ENCODE measurements around the gene PRKN. TPM values are rescaled to one million over a fixed set of nuclear protein-coding genes. Genes with fewer than 3 reads are reported as not detected.

Gene PRKN
- total and polyA plus RNA-seq, 9 of the 15 experiments (the other 6 are each of a cell fraction or from before 2014, with no cell fraction given) = 0.03 to 0.96 (median 0.15) TPM; not detected in 2

DNA sequence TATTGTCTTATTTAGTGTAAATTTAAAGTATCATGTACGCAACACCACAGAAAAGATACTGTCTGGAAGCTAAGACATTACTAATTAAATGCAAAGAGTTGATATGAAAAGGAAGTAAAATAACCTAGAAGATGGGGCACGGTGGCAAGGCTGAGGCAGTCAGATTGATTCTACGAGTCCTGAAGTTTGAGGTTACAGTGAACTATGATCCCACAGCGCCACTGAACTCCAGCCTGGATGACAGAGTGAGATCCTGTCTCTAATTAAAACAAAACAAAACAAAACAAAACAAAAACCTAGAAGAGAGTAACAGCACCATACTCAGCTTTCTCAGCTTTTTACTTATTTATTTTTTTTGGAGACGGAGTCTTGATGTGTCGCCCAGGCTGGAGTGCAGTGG, 199.0 kb downstream of the PRKN start:
- DNase-seq (ENCODE audit: extremely low read depth in 1 of 4, low spot score in 3 of 4) (no peak), FAIRE-seq (no peak), ATAC-seq (no peak)
- no peaks in the 10 kb centered on the region for H3K9me1 ChIP-seq (ENCODE audit: control insufficient read depth, insufficient read depth, low read length)
- H3K4me2 ChIP-seq (ENCODE audit: insufficient read depth, low read length) = no peak overlapping the region
- H3K27me3 ChIP-seq (ENCODE audit: control insufficient read depth in 2 of 2, insufficient read depth in 2 of 2, low read length in 2 of 2) = no peaks in the 10 kb centered on the region
- no peak overlapping the region for H3K27ac ChIP-seq (ENCODE audit: extremely low read depth, low read depth, low read length)
- H3K9me3 ChIP-seq (replicated peaks; ENCODE audit: control insufficient read depth, insufficient read depth, low read depth, low read length) = no peaks in the 10 kb centered on the region
- intact Hi-C loops (cut with micrococcal nuclease) = no loop called here
- H3K36me3 ChIP-seq (ENCODE audit: control insufficient read depth, insufficient read depth, low read length) = no peaks in the 10 kb centered on the region
- no peaks in the 10 kb centered on the region for H4K20me1 ChIP-seq (replicated peaks; ENCODE audit: control insufficient read depth, insufficient read depth, low read length)
- H3K4me3 ChIP-seq = no peak overlapping the region
- WGBS (ENCODE audit: insufficient coverage, low coverage, missing lambda C conversion rate) = 2% methylated on average over 6 of the region's 6 CpGs
- no peaks in the 10 kb centered on the region for H3K79me2 ChIP-seq (ENCODE audit: control insufficient read depth, insufficient read depth, low read length)
- in situ Hi-C loops (cut with MboI) = no loop called here
- H3K4me1 ChIP-seq (replicated peaks in 1 of 2; ENCODE audit: control insufficient read depth in 2 of 2, insufficient read depth in 2 of 2, low read length in 2 of 2) = no peaks in the 10 kb centered on the region
- H3K9ac ChIP-seq (ENCODE audit: insufficient read depth in 1 of 2, low read depth in 2 of 2, low read length in 2 of 2) = no peak overlapping the region
- H2AFZ ChIP-seq (ENCODE audit: low read depth, low read length) = no peak overlapping the region
- ChIA-PET POLR2A (no interaction called here), CTCF (ENCODE audit: low intra/inter-chr PET ratio) (no interaction called here)
- no peak for TF ChIP-seq ZNF561 (CRISPR knock-in tag; conservative IDR thresholded peaks at IDR 0.05)
- no peak for TF ChIP-seq NFE2 (IDR thresholded peaks at IDR 0.05; ENCODE audit: low read depth)
- TF ChIP-seq SMAD3 (CRISPR knock-in tag; conservative IDR thresholded peaks at IDR 0.05) = no peak
- TF ChIP-seq EZH2 (IDR thresholded peaks at IDR 0.05; ENCODE audit: borderline replicate concordance, low read depth, low read length) = no peak
- TF ChIP-seq, protein P1, sequence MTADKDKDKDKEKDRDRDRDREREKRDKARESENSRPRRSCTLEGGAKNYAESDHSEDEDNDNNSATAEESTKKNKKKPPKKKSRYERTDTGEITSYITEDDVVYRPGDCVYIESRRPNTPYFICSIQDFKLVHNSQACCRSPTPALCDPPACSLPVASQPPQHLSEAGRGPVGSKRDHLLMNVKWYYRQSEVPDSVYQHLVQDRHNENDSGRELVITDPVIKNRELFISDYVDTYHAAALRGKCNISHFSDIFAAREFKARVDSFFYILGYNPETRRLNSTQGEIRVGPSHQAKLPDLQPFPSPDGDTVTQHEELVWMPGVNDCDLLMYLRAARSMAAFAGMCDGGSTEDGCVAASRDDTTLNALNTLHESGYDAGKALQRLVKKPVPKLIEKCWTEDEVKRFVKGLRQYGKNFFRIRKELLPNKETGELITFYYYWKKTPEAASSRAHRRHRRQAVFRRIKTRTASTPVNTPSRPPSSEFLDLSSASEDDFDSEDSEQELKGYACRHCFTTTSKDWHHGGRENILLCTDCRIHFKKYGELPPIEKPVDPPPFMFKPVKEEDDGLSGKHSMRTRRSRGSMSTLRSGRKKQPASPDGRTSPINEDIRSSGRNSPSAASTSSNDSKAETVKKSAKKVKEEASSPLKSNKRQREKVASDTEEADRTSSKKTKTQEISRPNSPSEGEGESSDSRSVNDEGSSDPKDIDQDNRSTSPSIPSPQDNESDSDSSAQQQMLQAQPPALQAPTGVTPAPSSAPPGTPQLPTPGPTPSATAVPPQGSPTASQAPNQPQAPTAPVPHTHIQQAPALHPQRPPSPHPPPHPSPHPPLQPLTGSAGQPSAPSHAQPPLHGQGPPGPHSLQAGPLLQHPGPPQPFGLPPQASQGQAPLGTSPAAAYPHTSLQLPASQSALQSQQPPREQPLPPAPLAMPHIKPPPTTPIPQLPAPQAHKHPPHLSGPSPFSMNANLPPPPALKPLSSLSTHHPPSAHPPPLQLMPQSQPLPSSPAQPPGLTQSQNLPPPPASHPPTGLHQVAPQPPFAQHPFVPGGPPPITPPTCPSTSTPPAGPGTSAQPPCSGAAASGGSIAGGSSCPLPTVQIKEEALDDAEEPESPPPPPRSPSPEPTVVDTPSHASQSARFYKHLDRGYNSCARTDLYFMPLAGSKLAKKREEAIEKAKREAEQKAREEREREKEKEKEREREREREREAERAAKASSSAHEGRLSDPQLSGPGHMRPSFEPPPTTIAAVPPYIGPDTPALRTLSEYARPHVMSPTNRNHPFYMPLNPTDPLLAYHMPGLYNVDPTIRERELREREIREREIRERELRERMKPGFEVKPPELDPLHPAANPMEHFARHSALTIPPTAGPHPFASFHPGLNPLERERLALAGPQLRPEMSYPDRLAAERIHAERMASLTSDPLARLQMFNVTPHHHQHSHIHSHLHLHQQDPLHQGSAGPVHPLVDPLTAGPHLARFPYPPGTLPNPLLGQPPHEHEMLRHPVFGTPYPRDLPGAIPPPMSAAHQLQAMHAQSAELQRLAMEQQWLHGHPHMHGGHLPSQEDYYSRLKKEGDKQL (CRISPR knock-in tag; IDR thresholded peaks at IDR 0.05; ENCODE audit: borderline replicate concordance) = no peak
- no peak for TF ChIP-seq HNRNPLL (IDR thresholded peaks at IDR 0.05; ENCODE audit: low read depth, low read length, poor library complexity, severe bottlenecking)
- no peak for TF ChIP-seq MCM3 (IDR thresholded peaks at IDR 0.05)
- no peak for TF ChIP-seq MAZ (CRISPR knock-in tag; conservative IDR thresholded peaks at IDR 0.05 in 1 of 2, IDR thresholded peaks at IDR 0.05 in 1 of 2)
- no peak for TF ChIP-seq SIN3A (IDR thresholded peaks at IDR 0.05; ENCODE audit: borderline replicate concordance in 2 of 2, control insufficient read depth in 1 of 2, low read depth in 2 of 2, low read length in 2 of 2)
- no peak for TF ChIP-seq ZFX (CRISPR knock-in tag; IDR thresholded peaks at IDR 0.05)
- no TSS peak for BruUV-seq (replicated peaks)
